GM18508 (cell line): ENCODE data around the gene CSRNP3.

ENCODE experiments used
- ATAC-seq: cut with Tn5 transposase; IDR thresholded peaks from one replicate; pipeline ENCODE4 v1.9.1; 2021; ENCODE audit warnings: moderate number of reproducible peaks; ENCODE audit not compliant: insufficient read depth, unreplicated experiment

CSRNP3 gene

DNA sequence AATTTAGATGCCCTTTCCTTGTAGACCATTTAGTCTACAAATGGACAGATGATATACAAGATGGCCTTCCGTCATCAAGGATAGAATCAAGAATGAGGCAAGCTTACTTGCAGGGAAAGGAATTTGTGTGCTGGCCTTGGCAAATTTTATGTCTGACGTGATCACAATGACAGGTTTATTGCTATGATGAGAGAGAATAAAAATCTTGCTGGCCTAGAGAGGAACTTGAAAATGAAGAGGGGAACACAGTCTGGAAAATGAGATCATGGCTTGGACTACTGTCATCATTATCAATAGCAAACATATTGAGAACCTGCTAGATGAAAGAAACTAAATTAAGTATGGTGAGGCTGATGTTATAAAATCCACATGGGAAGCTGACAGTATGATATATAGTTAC, 66.0 kb downstream of the CSRNP3 start:
- ATAC-seq: no peak

DNA sequence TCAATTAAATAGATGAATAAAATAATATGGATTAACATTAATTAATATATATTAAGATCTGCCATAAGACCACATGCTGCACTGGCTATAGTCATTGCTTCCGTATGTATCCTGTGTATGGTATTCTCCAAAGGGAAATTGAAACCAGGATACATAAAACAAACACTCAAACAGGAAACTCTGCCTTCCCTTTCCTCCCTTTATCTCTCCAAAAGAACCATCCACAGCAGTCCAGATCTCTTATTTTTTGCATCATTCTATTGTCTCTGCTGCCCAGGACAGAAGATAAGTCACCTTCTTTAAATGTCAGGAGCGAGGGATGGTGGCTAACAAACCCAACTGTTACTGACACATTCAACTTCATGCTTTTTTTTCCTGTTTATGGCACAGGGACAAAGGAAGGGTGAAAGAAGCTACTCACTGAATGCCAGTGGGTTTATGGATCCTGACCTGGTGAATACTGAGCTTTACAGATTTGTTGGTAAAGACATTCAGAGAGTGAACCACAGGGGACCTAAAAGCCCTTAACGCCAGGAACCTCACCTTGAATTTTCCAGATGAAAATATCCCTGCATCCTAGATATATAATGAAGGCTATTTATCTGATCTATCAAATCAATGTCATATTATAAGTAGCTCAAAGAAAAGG, 67.5 kb downstream of the CSRNP3 start:
- ATAC-seq: no peak

DNA sequence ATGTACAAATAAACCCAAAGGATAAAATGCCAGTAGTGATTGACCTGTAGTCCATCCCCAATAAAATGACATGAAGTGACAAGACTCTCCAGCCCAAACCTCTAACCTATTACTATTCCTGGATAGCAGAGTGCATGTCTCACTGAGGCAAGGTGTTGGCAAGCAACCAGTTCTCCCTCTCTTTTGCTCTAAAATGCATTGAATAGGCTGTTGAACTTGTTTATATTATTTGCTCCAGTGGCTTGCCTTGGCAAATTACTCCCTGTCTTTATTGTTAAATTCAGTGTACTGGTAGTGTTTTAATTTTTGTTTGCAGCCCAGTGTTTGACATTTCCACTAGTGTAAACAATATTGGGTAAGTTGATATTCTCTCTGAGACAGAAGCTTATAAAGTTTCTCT, 70.5 kb downstream of the CSRNP3 start:
- no peak for ATAC-seq

DNA sequence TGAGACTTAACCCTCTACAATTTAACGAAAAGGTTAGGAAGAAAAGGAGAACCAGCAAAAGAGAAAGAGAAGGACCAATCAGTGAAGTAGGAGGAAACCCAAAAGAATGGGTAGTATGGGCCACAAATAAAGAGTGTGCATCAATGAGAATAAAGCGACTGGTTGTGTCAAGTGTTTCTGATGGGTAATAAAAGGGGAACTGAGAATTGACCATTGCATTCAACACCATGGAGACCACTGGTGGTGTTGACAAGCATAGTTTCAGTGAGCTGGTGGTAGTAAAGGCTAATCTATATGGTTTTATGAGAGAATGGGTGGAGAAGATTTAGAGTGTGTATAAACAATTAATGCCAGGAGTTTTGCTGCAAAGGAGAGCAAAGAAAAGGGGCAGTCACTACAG, 75.4 kb downstream of the CSRNP3 start:
- peak; percentile 95 for ATAC-seq

DNA sequence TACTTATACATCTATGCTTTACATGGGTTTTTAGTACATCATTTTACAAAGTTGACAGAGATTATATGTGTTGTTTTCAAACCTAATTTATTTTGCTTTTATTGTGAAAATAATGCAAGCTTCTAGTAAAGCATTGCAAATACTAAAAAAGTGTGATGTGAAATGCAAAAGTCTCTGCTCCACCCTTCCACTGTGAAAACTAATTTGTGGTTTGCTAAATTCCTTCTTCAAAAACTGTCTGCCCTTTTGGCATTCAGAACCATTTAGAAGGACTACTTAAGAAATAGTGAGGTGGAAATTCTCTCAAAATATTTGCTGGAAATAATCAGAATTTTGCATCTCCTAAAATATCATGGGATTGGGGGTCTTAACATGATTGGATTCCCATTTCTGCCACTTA, 78.4 kb downstream of the CSRNP3 start:
- ATAC-seq: no peak

DNA sequence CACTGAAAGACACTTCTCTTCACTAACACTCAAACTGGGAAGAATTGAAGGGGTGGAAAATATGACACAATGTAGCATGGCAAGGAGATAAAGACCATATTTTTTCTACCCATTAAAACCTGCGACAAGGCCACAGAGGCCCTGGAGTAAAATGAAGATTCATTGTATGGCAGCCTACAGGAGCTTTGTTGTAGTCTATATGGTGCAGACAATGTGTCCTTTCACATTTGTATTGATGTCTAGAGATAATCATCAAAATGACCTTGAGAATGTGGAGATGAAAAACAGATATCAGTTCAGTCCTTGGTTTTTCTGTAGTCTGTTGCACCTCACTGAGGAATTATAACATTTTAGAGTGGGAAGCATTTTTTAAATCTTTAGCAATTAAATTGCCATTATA, 80.1 kb downstream of the CSRNP3 start:
- no peak for ATAC-seq

DNA sequence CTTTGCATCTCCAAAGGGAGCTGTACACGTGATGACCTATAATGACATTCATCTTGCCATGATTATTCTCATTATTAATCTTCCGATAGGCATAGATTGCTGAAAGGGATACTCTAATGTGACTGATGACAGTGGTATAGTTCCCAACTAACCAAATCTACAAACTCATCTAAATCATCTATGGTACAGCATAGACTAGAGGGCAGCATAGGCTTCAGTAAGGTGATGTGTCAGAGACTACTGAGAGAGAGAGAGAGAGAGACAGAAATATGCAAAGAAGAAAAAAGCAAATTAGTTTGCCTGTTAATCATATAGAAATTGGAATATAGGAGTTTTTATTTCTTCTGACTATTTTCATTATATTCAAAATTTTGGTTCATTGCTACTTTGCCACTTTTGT, 89.3 kb downstream of the CSRNP3 start:
- ATAC-seq: no peak

DNA sequence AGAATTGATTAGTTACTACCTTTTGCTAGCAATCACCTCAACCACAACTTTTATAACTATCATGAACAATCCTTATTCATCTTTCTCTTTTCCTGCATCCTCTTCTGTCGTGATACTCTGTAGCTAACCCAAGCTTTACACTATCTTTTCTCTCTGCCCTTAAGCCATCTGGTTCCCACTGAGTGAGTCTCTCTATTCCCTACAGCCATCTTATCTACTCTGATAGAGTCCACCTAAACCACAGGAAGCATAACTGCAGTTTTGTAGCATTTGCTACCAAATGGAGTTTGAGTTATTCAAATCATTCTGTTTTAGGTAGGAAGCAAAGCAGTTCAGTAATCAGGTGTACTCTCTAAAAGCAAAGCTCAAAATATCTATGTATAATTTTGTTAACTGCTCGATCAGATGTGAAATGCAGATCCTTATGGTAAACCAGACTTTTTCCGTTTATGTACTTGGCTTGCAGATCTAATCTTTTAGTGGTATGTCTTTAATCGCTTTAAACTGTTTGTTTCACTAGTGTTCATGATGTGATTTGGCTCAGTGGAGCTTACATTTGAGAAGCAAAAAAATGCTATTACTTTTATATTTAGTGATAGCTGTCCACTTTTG, 91.0 kb downstream of the CSRNP3 start:
- ATAC-seq: no peak

DNA sequence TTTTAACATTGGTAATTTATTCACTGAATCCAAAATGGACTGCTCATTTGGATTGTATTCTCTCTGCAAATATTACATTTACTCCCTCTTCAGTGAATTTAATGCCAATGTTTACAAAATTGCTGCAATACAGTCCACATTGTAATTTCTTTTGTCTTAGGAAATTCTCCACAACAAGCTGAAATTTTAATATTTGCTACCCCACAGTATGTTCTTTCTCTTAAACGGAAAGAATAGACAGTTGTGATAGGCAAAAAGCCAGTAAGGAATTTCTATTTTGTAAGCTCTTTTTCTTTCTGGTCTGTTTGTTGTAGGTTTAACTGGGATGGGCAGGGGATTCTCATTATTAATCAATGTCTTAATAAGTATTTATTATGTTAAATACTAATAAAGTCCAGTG, 92.0 kb downstream of the CSRNP3 start:
- no peak for ATAC-seq

DNA sequence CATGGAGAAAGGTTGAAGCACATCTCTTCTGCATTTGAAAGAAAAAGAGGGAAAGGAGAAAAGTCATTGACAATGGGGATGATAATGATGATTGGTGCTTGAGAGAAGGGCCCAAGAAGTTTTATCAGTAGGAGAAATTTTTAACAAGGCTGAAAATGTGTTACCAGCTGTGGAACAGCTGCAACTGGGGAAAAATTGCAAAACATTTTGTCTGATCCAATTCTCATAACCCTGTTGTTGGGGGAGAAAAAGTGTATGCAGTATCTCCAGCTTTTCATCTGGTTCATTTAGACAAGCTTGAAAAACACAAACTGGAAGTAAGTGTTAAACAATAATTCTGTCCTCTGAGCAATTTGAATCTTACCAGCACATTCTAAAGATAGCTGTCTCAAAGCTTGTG, 92.7 kb downstream of the CSRNP3 start:
- ATAC-seq: no peak

DNA sequence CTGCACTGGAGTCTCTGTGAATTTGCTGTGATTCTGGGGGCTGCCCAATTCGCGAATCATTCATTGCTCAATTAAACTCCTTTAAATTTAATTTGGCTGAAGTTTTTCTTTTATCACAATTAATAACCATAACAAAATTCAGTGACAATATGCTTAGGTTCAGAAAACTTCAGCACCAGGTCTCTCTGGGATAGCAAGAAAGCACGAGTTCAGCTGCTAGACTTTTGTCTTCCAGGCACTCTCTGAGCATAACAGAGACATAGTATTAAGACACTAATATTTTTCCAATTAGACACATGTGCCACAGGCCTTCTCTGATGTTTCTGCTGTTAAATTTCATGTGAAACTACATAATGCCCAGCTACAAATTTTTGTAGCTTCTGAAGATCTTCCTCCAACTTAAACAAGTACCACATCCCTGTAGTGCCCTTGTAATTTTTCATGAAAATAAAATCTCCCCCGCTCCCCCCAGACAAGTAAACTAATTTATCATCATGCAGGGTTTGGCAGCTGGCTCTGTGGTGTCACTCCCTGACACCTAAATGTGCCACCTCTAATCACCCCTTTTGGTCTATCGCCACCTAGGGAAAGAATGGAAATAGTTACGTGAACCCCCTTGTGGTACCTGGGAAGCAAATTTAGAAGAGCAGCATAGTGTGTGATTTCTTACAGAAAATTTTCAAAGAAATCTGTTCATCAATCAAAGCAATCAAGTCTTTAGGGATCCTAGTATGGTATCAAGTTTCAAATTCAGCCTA, 94.1 kb downstream of the CSRNP3 start:
- ATAC-seq: no peak

DNA sequence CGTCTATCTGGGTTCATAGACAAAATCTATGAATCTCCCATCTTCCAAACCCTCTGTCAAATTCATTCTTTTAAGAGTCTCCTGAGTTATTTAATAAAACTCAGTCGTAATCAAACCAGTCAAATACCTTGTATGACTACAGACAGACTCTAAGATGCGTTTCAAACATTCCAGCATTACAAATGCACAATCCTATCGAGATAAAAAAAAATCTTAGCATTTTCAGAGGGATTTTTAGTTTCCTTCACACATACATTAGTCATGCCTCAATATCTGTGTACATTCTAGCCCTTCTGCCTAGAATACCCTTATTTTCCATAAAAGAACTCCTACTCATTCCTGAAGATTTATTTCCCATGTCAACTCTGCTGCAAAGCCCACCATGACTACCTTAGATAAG, 96.5 kb downstream of the CSRNP3 start:
- ATAC-seq: no peak

DNA sequence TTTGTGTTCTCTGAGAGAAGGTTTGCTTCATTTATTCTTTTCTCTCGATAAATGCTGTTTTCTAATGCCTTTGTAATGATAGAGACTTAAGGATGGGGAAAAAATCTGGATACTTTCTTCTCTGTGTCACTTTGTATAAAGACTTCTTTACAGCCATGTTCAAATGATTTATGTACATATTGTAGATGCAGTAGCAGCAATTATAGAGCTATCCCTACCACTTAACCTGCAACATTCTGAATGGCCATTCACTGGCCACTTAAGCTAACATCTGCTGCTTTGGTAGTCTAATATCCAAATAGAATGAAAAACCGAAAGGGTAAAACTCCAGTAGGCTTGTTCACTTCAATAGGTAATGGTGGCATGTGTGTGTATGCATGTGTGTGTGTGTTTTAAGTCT, 97.8 kb downstream of the CSRNP3 start:
- no peak for ATAC-seq

DNA sequence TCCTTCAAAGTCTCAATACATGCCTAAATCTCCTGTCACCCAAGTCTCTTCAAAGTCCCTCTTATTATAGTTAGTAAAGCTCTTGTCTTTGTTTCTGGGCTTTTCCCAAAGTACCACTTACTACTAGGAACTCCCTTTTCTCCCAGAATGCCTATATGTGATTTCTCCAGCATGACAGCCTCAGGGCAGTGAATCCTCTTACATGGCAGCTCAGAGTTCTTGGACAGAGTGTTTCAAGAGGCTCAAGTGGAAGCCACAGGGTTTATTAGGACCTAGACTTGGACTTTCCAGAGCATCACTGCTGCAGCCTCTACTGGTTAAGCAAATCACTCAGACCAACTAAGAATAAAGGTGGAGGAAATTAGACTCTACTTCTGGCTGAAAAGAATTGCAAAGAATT, 98.9 kb downstream of the CSRNP3 start:
- ATAC-seq: no peak

DNA sequence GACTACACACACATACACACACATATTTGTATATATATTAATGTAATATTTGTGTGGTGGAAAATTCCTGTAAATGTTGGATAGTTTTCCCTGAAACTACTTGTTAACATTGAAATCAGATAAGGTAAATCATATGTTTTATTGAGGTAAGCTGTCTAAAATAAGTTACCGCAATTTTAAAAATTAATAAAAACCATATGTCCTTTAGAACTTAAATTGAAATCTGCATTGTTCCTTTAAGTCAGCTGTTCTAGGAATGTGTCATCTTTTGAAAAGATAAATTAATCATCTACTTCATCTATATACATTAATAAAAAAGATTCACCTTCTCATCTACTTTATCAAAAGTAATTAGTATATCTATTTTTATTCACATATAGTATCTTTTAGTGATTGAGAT, 102.0 kb downstream of the CSRNP3 start:
- ATAC-seq: no peak

DNA sequence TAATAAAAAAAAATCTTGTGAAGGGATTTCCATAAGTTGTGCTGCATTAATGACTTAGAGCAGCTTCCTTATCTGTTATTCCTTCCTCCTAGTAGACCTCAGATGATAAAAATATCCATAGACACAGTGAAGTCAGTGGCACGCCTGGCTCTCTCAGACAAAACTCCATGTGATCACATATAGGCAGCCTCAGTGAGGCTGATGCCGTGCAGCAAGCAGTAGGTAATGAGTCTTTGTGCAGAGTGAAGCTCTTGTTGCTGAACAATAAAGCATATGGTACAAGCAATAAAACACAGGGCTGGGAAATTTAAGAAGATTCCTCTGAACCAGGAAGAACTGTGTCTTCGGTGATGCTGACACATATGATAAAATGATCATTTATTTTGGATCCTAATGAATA, 102.7 kb downstream of the CSRNP3 start:
- no peak for ATAC-seq

DNA sequence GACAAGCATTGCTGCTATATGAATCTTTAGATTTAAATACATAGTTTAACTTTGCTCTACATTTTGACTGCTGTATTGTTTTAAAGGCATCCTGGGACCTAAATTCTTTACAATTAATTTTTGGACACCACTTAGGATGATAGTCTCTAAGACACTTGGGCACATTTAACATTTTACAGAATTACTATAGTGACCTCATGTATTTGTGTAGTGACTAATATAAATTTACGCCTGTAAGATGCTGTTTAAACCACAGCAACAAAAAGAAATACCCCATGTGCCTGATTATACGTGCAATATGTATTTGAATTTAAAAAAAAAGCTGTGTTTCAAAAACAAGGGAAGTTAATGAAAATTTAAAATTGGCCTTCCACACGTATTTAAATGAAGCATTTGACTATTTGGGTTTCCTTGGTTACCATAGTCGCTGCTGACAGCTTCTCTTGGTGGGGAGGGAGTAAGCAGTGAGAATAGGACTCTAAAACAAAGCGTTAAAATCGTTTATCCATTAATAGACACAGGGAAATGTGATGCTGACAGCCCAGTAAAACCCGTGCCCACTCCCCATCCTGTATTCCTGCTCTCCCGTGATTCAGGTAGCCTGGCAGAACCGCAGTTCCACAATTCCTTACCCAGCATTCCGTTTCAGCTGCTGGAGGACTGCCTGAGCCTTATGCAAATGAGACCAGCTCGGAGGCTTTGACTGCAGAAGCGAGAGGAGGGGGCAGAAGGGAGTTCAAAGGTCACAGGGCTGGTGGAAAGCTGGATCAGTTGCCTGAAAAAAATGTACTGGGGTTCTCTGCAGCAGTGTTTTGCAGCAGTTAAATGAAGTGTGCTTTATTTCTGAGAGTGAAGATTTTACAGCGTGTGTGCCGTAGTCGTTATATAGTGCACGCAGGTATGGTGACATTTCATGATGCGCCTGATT, 104.3 kb downstream of the CSRNP3 start:
- no peak for ATAC-seq

DNA sequence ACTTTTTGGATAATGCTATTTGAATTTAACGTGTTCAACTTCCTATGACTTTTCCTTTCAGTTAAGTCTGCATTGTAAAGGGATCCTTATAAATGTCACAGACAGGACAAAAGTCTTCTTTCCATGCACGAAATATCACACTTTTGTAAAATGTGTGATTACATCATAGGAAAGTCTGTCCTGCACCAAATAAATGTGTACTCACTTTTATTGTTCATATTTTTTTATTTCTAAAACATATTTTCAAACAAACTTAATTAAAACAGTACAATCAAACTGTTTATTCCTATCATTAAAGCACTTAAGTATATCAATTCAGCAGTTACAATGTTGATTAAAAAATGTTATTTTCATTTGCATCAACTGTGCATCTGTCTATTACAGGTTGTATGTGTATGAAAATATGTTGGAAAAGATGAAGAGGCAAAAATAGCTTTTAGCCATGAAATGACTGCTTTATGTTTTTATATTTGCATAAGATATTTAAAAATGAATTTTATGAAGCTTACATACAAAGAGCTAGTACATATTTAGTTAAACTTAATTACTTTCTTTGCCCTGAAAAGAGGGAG, 105.6 kb downstream of the CSRNP3 start:
- no peak for ATAC-seq

DNA sequence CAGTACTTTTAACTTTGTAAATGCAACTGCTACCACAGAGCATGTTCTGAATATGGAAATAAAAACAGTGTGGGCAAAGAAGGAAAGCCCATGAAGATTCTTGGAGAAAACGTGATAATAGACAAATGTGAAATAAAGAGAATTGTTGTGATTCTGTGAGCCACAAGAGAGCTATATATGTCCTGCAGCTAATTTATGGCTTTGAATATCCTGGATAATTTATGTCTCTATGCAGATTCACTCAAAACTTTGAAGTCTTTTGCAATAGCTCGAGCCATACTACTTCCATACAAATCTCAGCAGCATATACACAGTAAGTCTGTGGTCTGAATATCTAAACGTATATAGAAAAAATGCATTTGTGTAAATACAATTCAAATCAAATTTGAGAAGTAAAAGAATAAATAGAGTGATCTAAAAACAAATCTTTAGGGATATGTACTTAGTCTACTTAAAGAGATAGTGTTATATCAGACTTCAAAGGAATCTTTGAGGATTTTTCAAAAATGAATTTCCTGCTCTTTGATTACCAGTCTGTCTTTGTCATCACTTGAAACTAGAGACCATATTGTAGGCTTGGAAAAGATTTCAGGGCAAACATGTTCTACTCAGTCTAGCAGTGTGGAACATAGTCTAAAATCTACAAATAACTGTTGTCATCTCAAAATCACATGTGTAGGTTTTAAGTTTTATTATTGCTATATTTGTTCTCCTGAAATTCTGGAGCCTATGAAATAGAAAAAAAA, 107.1 kb downstream of the CSRNP3 start:
- no peak for ATAC-seq

DNA sequence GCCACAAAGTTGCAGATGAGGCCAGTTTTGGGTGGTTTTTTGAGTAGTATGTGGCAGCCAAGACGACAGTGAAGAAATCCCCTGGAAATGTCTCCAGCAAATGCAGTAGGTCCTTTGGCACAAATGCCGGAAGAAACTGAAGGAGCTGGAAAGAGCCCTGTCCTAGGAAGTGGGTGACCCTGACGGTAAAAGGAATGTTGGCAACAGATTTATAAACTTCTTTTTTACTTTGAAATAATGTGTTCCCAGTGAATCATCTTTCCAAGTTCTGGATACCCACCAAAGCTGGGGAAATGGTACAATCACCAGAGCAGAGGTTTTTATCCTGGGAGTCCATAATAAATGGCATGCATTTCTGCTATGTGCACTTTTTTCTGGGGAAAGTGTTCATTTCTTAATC, 112.9 kb downstream of the CSRNP3 start:
- ATAC-seq: no peak
